HL-60/S4 treated with retinoic acid at 250 ng/mL for 4 days and 3 days (cell line): ENCODE results near the gene ZMIZ1.

ENCODE experiments used
- in situ Hi-C: fragments of 300-500 bp; cut with MboI; formaldehyde crosslinking; loops from 2 replicates; pipeline ENCODE4 v1.7.0; 2022; ENCODE audit warnings: low sequenced_read_pairs

ZMIZ1 gene

DNA sequence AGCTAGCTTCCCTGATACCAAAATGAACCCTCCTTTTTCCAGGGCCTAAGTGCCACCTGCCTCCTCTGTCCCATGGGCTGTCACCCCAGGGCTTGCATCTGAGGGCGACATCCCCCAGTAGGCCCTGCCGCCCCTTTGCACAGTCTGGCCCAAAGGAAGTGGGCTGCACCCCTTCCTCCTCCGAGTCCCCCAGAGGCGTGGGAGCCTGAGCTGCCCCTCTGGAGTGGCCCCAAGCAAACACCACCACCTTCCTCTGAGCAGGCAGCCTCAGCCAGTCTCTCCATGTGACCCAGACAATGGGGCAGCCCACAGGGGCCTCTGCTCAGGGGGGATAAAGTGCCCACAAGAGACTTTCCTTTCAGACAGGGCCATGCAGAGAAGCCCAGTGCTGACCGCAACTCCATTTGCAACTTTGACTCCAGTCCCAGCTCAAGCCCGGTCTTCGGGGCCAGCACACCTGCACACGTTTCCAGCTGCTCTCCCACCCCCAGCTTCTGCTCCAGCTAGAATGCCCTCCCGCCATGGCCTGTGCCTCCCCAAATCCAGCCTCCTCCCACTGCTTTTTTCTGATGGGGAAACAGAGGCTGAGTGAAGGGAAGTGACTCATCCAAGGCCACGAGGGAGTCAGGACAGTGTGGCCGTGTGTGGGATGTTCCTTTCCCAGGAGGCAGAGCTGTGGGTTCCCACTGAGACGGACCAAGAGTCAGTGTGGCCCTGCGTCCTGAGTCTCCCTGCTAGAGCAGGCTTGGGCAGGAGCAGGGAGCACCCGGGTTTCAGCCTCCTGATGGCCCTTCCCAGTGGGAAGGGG is 111.9 kb downstream of the ZMIZ1 start:
- in situ Hi-C loops = no loop called here

GRCh38 chr10:79181227-79181626 is 112.5 kb downstream of the ZMIZ1 start:
- in situ Hi-C loops = no loop called here

GRCh38 chr10:79181698-79182521 is 113.1 kb downstream of the ZMIZ1 start:
- in situ Hi-C loops = no loop called here

- in situ Hi-C loops = no loop called here
Measured at GRCh38 chr10:79182781-79183467, 114.2 kb downstream of the ZMIZ1 start.

DNA sequence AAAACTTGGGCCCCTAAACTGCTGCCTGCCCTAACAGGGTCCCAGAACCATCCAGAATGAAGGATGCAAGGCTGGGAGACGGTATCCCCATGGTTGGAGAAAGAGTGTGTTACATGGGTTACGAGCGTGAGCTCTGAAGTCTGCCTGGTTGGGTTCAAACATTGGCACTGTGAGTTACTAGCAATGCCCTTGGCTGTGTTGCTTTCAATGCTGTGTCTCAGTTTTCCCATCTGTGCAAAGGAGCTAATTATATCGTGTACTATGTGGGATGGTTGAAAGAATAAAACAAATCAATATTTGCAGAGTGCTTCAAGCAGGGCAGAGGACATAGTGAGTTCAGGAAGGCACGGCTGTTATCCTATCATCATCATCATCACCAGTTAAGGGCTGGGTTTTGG is 114.7 kb downstream of the ZMIZ1 start:
- in situ Hi-C loops = no loop called here

DNA sequence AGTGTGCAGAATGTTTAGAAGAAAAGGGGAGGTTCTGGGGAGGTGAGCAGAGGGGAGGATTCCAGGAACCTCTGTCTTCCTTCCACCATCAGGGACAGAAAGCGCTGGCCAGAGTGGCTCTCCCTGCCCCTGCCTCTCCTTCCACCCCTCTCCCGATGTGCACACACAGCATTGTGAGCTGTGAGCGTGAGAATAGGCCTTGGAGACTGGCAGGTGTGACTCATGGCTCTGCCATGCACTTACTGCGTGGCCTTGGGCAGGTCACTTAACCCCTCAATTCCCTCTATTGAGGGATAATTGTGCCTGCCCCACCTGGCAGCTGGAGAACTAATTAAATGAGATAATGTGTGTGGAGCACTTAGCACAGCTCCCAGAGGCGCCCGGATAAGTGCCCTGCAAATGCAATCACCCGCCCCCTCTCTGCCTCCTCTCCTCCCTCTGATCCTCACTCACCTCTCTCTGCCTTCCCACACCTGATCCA is 115.4 kb downstream of the ZMIZ1 start:
- in situ Hi-C loops = no loop called here

- in situ Hi-C loops = no loop called here
Measured at GRCh38 chr10:79184657-79185056, 115.9 kb downstream of the ZMIZ1 start.

GRCh38 chr10:79185067-79185774 is 116.5 kb downstream of the ZMIZ1 start:
- in situ Hi-C loops = no loop called here

DNA sequence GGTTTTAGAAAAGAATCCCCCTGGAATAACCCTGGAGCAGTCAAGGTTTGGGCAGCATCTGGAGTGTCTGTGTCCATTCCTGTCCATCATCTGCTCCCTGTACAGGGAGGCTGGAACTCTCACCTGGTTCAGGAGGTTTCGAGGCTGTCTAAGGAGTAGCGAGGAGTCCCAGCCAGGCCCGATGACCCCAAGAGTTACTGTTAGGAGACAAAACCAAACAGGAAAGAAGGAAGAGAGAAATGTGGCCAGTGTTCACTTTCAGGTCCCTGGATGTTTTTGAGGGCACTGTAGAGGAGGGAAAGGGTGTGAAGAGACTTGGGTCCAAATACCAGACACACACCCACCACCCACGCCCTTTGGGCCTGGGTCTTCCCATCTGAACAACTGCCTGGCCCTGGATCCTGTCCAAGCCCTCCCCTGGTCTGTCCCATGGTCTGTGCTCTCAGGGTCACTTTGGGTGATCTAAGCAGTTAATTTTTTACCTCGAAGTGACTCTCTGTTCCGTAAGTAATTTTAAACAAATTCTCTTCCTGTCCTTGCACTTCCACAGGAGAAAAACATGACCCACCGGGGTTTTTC is 117.1 kb downstream of the ZMIZ1 start:
- in situ Hi-C loops = no loop called here

DNA sequence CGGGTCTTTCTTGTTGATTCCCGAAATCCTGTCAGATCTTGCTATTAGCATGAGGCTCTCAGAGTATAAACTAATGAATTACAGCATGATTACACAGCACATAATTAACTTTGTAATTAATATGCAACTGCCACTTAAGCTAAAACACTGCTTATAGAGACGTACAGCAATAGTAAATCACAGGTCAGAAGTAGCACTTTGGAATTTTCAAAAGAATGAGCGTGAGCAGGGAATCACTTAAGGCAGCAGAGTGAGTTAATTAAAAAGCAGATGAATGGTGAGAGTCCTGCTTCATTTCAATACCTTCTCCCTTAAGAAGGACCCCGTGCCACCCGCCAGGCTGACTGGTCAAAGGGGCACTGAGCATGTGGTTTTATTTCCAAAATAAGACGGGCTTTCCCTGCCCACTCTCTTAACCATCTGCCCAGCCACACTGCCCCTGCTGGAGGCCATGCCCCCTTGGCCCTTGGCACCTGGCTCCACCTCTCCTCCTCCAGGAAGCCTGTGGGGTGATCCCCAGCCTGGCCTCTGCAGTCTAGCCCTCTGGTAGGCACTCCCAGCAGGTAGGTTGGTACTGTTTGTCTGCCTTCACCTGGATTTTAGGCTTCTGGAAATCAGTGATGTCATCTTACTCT is 117.8 kb downstream of the ZMIZ1 start:
- in situ Hi-C loops = no loop called here

DNA sequence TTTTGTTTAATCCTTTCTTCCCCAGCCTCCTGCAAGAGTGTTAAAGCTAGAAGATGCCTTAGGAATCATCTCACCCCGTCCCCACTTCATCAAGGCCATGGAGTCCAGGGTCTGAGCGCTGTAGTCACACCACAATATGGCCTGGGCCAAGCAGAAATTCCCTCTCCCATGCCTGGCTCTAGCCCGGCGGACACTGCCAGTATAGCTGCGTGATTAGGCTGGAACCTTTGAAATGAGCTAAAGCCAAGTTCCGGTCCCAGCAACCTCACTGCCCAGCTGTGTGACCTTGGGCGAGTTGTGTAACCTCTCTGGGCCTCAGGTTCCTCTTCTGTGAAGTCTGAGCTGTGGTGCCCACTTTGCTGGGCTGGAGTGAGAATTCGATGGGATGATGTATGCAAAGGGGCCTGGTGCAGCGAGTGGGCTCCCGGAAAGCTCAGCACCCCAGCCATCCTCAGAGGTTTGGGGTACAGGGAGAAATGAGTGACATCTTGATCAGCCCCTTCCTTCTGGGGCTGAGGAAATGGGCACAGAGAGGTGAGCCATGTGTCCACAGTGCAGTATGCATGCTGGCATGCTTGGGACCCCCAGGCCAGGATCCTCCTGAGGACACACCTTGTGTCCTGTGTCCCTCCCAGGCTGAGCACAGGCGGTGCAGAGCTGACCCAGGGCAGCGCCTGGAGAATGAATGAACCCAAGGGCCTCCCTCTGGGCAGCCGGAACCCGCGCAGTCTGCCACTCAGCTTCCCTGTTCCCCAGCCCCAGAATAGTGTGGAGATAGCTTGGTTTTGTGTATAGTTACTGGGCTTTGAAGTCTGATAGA is 118.6 kb downstream of the ZMIZ1 start:
- in situ Hi-C loops = no loop called here

DNA sequence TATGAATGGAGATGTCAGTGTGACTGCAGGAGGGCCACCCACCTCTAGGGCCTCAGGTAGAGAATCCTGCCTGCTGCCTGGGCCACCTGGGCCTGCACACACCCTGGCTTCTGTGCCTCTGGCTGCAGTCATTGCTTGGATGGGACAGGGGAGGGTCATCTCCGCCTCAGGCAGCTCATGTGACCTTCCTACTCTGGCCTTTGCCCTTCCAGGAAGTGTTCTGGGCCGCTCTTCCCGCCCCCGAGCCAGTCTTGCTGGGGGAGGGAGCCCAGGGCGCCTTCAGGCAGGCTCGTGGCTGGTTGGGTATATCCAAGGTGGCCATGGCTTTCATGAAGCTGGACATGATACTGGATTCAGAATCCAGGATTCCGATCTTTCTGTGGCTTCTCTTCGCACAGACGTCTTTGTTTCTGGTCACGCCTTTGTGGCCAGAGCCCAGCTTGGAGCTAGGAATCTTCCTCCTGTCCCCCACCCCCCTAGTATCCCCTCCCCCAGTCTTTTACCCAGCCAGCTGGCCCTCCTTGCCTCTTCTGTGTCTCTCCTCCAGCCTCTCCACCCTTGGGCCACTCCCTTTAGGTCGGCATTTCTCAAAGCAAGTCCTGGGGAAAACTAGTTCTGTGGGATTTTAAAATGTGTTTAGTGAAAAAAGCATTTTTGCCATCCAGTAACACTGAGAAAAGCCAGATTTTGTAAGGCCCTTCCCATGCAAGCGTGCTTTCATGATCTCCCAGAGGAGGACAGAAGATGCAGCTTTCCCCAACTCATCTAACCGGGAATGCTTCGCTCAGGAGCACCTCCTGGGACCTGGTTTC is 119.6 kb downstream of the ZMIZ1 start:
- in situ Hi-C loops = no loop called here

- in situ Hi-C loops = no loop called here
Measured at GRCh38 chr10:79189181-79189580, 120.4 kb downstream of the ZMIZ1 start.

DNA sequence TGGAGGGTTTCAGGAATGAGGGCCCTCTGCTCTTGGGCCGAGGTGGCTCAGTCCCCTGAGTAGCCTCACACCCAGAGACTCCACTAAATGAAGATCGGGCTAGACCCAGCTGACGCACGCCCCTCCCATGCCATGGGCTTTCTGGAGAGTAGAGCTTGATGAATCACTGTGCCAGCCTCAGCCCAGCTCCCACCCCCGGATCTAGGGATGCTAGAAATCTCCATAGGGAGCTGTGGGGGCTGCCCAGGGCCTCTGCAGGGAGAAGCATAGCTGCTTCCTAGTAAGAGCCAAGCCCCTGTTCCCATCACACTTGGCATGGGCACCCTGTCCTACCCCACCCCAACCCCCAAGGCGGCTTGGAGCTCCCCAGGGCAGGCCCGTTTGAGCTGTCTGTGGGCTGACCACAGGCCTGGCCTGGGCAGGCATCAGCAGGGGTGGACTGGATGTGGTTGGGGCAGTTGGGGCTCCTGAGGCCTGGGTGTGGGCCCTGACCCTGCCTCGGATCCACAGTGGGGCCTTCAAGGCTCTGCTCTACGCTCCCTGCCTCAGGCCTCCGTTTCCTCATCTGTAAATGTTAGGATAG is 121.2 kb downstream of the ZMIZ1 start:
- in situ Hi-C loops = loop anchor here (10.0 kb wide), 1 partner anchor 1145 kb away; no protein-coding TSS in a partner anchor

- in situ Hi-C loops = loop anchor here (10.0 kb wide), 1 partner anchor 1146 kb away; no protein-coding TSS in a partner anchor
Measured at GRCh38 chr10:79190740-79191261, 122.0 kb downstream of the ZMIZ1 start.

DNA sequence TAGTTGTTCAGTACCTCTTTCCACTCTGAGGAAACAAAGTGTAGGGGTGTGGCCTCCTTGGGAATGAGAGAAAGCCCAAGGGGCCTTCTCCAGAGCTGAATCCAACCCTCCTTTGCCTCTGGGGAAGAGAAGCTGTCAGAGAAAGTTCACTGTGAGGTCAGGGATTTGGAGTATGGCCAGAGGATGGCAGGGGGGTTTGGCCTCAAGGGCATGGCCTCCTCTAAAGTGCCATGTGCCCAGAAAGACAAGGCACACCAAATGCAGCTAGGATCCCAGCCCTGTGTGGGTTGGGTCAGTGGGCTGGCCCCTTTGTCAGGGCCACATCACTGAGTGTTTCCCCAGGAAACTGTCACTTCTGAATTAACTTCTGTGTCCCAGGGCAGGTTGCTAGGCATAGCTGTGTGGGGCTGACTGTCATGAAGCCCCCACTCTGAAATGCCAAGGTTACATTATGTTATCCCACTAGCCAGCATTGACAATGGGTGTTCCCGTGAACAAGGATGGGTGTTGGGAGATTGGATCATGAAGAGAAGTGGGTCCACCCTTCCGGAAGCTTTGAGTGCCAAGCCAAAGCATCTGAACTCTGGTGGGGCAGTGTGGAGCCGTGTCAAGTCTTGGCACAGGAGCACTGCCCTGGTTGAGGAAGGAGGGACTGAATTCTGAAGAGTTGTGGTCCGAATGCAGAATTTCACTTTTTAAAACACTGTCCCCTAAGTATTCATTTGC is 123.3 kb downstream of the ZMIZ1 start:
- in situ Hi-C loops = loop anchor here (10.0 kb wide), 1 partner anchor 1147 kb away; no protein-coding TSS in a partner anchor

- in situ Hi-C loops = loop anchor here (10.0 kb wide), 1 partner anchor 1148 kb away; no protein-coding TSS in a partner anchor
Measured at GRCh38 chr10:79192677-79193003, 123.9 kb downstream of the ZMIZ1 start.
